ENCODE measurements around the gene ETHE1.

- TF ChIP-seq CTCF (IDR thresholded peaks at IDR 0.05): no peak
- no peak for TF ChIP-seq POLR2A (IDR thresholded peaks at IDR 0.05)
Measured at GRCh38 chr19:43518051-43518450, 8.9 kb downstream of the ETHE1 start.
